AG08396 (cell line): ENCODE measurements around the gene MPP4.

Source experiments
- DNase-seq: peaks from one replicate; pipeline ENCODE4 v3.0.0; 2012; ENCODE audit warnings: low spot score, mixed read lengths

The MPP4 gene

GRCh38 chr2:201698588-201699226 lies at the start of gene MPP4:
Gene MPP4, minus strand, starts transcription at chr2:201698644. Its CDS starts 4,690 bp downstream, at chr2:201693954.
- no peak for DNase-seq

- DNase-seq: no peak
These were observed 48.1 kb upstream of the MPP4 start for GRCh38 chr2:201746551-201746950.

- no peak for DNase-seq
These were observed 37.0 kb upstream of the MPP4 start for GRCh38 chr2:201735486-201735885.

GRCh38 chr2:201734111-201734510 lies 35.7 kb upstream of the MPP4 start:
- no peak for DNase-seq

DNA sequence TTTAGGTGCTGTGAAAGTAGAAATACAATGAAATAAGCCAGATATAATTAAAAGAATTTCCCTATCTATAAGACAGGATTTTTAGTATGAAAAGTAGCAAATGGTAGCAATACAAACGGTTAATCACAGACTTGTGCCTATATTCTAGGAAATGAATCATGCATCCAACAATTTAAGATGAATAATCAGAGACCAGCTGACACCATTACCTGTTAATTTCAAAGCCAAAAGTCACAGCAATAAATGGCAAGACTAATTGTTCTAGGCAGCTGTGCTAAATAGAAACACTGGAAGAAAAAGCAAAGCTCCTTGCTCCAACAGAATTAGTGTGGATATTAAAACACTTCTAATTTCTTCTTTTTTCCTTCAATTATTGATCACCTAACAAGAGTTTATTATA lies 35.1 kb upstream of the MPP4 start:
- no peak for DNase-seq

GRCh38 chr2:201730651-201731285 lies 32.3 kb upstream of the MPP4 start:
- no peak for DNase-seq

- DNase-seq: no peak
These were observed 17.0 kb upstream of the MPP4 start for GRCh38 chr2:201715459-201715858.

DNA sequence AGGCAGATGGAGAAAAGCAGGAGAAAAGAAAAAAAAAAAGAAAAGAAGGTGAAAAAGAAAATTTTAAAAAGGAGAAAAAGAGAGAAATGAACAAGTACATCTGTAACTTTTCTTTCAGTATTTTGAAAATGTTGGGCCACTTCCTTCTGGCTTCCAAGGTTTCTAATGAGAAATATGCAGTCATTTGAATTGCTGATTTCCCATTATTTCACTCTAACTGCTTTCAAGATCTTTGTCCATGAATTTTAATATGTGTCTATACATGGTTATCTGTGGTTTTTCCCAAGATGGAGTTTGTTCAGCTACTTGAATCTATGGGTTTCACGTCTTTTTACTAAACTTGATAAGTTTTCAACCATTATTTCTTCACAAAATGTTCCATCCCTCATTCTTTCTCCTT lies 14.3 kb upstream of the MPP4 start:
- no peak for DNase-seq

DNA sequence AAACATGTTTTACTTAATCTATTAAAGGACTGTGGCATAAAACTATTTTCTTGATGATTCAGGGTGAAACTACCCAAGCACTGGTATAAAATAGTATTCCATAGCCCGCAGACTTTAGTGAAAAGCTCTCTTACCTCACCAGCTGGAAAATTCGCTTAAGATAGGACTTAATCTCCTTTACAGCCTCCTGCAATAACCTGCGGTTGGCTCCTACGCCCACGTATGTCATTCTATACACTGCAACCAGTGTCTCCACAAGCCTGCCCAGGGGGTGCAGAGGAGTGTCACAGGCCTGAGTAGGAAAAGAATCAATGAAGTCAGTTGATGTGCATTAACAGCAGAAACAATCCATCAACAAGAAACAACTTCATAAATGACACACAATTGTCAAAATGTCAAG lies 11.3 kb upstream of the MPP4 start:
- DNase-seq: no peak

- DNase-seq: no peak
These were observed 10.6 kb upstream of the MPP4 start for GRCh38 chr2:201709049-201709448.

GRCh38 chr2:201707753-201708152 lies 9.3 kb upstream of the MPP4 start:
- peak; percentile 22 for DNase-seq

DNA sequence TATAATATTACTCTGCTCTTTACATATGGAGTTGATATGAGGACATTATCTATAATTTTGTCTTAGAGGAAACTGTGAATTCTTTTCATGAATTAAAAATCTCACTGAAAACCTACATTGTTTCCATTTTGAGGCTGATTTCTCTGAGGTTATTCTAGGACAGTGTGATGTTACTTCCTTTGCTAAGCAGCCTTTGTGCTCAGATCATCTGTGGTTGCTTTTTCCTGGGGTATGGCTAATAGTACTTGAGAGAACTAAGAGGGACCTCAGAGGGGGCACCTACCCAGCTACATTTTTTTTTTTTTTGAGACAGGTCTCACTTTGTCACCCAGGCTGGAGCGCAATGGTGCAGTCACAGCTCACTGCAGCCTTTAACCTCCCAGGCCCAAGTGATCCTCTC lies 8.7 kb upstream of the MPP4 start:
- DNase-seq: no peak

- no peak for DNase-seq
These were observed 6.1 kb upstream of the MPP4 start for GRCh38 chr2:201704536-201704935.

DNA sequence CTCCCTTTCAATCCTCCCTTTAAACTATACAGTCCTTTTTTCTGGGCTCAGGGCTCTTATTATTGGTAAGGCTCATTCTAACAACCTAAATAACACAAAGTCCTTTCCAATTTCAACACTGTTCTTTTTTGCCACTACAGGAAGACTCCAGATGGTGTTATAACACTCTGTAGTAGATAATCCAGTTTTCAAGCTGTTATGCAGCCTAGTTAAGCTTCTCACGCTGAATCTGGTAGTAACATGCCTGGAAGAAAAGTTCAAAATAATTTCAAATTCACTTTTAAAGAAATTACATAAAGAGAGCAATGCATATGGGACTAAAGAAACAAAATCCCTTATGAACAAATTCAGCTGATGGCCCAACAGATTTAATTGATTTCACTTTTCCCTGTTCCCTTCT lies 3.2 kb upstream of the MPP4 start:
- DNase-seq: no peak

- no peak for DNase-seq
These were observed 972 bp upstream of the MPP4 start for GRCh38 chr2:201699416-201699815.

- peak; percentile 43 for DNase-seq
These were observed 545 bp downstream of the MPP4 start for GRCh38 chr2:201697899-201698298.

- peak; percentile 48 for DNase-seq
These were observed 2.2 kb downstream of the MPP4 start for GRCh38 chr2:201696151-201696659.

- no peak for DNase-seq
These were observed 13.3 kb downstream of the MPP4 start for GRCh38 chr2:201685156-201685555.

GRCh38 chr2:201680743-201681142 lies 17.7 kb downstream of the MPP4 start:
- no peak for DNase-seq

- no peak for DNase-seq
These were observed 20.0 kb downstream of the MPP4 start for GRCh38 chr2:201678401-201678800.

DNA sequence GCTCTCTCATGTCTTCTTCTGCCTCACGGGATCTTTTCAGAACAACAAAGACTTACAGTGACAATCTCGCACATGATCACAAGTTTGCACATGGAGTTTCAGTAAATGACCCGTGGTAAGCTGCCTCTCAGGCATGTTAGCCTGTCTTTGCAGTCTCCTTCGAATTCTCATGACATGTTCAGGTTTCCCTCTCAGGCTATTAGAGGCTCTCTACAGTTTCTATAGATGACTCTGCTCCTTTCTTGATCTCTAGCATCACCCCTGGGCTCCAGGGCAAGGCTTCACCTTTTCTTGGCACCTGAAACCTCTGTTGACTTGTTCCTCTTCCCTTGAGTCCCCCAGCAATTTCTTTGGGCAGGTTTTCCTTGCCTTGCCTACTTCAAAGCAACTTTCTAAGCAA lies 23.0 kb downstream of the MPP4 start:
- no peak for DNase-seq

- no peak for DNase-seq
These were observed 23.6 kb downstream of the MPP4 start for GRCh38 chr2:201674794-201675193.

- DNase-seq: no peak
These were observed 24.1 kb downstream of the MPP4 start for GRCh38 chr2:201674298-201674697.

- no peak for DNase-seq
These were observed 24.9 kb downstream of the MPP4 start for GRCh38 chr2:201673546-201673945.
